ENCODE measurements around the gene AIG1.

Gene AIG1

DNA sequence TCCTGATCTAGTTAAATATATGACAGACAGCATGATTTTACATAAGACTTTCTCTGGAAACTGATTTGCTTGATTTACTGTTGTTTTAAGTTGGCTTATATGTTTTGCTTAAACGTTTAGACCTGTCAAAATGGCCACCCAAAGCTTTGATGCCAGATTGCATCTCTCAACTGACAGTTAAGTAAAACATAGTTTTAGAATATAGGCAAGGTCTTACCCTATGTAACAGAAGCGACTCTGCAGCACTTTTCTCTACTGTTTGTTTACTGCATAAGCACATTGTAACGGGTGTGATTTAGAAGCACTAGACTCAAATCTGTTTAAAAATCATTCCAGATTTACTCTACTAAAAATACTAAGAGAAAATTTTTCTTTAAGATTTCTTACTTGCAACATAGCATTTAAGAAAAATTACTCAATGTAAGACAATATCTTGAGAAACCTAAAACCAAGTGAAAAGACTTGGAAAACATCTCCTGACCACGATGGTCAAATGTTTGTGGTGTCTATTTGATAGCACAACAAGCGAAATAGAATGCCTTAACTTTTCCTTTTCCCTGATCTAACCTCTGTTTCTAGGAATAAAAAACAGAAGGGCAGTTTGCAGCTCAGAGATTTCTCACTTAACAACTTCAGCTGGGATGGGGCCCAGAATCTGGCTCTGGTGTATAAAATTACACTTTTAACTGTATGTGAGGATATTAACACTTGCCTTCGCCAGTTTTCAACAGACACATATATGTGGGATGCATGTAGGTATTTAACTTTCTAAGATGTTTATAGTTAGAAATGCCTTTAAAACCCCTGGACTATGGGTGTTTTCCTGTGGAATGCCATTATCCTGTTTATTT, 47.4 kb downstream of the AIG1 start:
- no peak overlapping the region for H3K4me3 ChIP-seq (ENCODE audit: insufficient read depth, low read depth, low read length, poor library complexity, severe bottlenecking)
- H3K27me3 ChIP-seq (replicated peaks; ENCODE audit: control insufficient read depth, insufficient read depth, low read length, poor library complexity, severe bottlenecking) = no peaks in the 10 kb centered on the region
- no peaks in the 10 kb centered on the region for H3K4me1 ChIP-seq (ENCODE audit: control insufficient read depth, insufficient read depth, low read length, poor library complexity, severe bottlenecking)
- H3K27ac ChIP-seq (ENCODE audit: insufficient read depth, low read length, poor library complexity, severe bottlenecking) = no peak overlapping the region
- no peaks in the 10 kb centered on the region for H3K9me3 ChIP-seq (ENCODE audit: control insufficient read depth, low read length)
- no peak for DNase-seq
- no peaks in the 10 kb centered on the region for H3K36me3 ChIP-seq (ENCODE audit: control insufficient read depth, insufficient read depth, low read length)

DNA sequence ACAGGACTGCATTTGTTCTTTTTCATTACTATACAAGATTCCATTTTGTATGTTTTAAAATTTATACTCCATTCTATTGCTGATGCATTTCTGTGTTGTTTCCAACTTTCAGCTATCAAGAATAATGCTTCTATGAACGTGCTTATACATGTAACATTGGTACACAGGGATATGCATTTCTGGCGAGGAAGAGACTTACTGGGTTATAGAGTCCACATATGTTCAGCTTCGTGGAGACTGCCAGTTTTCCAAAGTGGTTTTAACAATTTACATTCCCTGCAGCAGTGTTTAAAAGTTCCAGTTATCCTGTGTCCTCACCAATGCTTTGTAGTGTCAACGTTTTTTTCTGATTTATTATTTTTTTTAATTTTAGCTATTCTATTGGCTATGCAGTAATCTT, 48.5 kb downstream of the AIG1 start:
- Histone ChIP-seq H3K36me3 (ENCODE audit: control insufficient read depth, insufficient read depth, low read length) (no peaks in the 10 kb centered on the region), H3K27ac (ENCODE audit: insufficient read depth, low read length, poor library complexity, severe bottlenecking) (no peak overlapping the region), H3K4me1 (ENCODE audit: control insufficient read depth, insufficient read depth, low read length, poor library complexity, severe bottlenecking) (no peaks in the 10 kb centered on the region), H3K9me3 (ENCODE audit: control insufficient read depth, low read length) (no peaks in the 10 kb centered on the region), H3K27me3 (replicated peaks; ENCODE audit: control insufficient read depth, insufficient read depth, low read length, poor library complexity, severe bottlenecking) (no peaks in the 10 kb centered on the region), H3K4me3 (ENCODE audit: insufficient read depth, low read depth, low read length, poor library complexity, severe bottlenecking) (no peak overlapping the region)
- DNase-seq = no peak

DNA sequence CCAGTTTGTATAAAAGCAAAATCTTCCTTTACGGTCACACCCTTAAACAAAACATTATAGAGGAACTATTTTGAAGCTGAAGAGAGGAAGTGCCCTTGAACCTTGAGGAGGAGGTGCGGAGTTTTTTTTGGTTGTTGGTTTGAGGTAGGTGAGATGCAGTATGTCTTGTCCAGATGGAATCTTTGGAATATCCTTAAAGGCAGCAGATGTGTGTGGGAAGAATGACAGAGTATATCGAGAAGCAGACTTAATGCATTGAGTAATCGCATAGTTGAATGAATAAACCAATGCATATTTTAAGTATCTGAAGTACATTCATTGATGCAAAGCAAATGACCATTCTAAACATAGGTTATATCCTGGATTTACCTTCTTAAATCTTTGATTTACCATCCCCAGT, 49.9 kb downstream of the AIG1 start:
- no peaks in the 10 kb centered on the region for H3K4me1 ChIP-seq (ENCODE audit: control insufficient read depth, insufficient read depth, low read length, poor library complexity, severe bottlenecking)
- H3K4me3 ChIP-seq (ENCODE audit: insufficient read depth, low read depth, low read length, poor library complexity, severe bottlenecking) = no peak overlapping the region
- H3K27ac ChIP-seq (ENCODE audit: insufficient read depth, low read length, poor library complexity, severe bottlenecking) = no peak overlapping the region
- H3K27me3 ChIP-seq (replicated peaks; ENCODE audit: control insufficient read depth, insufficient read depth, low read length, poor library complexity, severe bottlenecking) = no peaks in the 10 kb centered on the region
- H3K9me3 ChIP-seq (ENCODE audit: control insufficient read depth, low read length) = no peaks in the 10 kb centered on the region
- DNase-seq = no peak
- H3K36me3 ChIP-seq (ENCODE audit: control insufficient read depth, insufficient read depth, low read length) = no peaks in the 10 kb centered on the region

DNA sequence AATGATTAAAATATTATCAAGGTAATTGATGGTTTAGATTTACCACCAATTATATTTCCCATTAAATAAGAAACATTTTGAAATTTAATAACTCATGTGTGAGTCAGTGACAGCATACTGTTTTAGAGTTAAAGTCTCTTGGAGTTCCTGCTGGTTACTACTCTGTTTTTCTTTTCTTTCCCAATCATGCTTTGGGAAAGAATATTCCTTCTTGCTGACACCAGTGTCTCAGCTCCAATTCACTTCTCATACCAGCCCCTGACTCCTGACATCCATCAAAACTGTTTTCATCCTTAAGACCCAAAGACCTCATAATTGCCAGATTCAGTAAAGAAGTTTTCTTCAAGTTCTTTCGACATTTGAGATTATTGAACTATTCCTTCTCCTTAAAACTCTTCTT, 50.3 kb downstream of the AIG1 start:
- Histone ChIP-seq H3K27ac (ENCODE audit: insufficient read depth, low read length, poor library complexity, severe bottlenecking) (no peak overlapping the region), H3K9me3 (ENCODE audit: control insufficient read depth, low read length) (no peaks in the 10 kb centered on the region), H3K27me3 (replicated peaks; ENCODE audit: control insufficient read depth, insufficient read depth, low read length, poor library complexity, severe bottlenecking) (no peaks in the 10 kb centered on the region), H3K4me1 (ENCODE audit: control insufficient read depth, insufficient read depth, low read length, poor library complexity, severe bottlenecking) (no peaks in the 10 kb centered on the region), H3K36me3 (ENCODE audit: control insufficient read depth, insufficient read depth, low read length) (no peaks in the 10 kb centered on the region), H3K4me3 (ENCODE audit: insufficient read depth, low read depth, low read length, poor library complexity, severe bottlenecking) (no peak overlapping the region)
- no peak for DNase-seq

DNA sequence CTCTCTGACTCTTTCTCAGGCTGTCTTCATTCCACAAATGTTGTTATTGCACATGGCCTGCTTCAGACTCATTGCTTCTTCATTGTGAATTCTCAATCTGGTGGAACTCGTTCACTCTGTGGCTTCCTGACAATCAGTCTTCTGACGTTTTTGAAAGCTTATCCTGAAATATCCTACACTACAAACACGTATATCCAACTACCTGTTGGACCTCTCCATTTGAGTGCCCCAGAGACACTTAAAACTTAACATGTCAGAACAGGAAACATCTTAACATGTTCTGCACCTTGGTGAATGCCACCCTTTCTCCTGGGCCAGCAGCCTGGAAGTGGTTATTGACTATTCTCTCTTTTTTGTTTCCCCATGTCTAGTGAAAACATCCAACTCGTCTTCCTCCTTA, 50.8 kb downstream of the AIG1 start:
- DNase-seq = no peak
- H3K27ac ChIP-seq (ENCODE audit: insufficient read depth, low read length, poor library complexity, severe bottlenecking) = no peak overlapping the region
- H3K4me1 ChIP-seq (ENCODE audit: control insufficient read depth, insufficient read depth, low read length, poor library complexity, severe bottlenecking) = no peaks in the 10 kb centered on the region
- H3K9me3 ChIP-seq (ENCODE audit: control insufficient read depth, low read length) = no peaks in the 10 kb centered on the region
- no peaks in the 10 kb centered on the region for H3K36me3 ChIP-seq (ENCODE audit: control insufficient read depth, insufficient read depth, low read length)
- H3K4me3 ChIP-seq (ENCODE audit: insufficient read depth, low read depth, low read length, poor library complexity, severe bottlenecking) = no peak overlapping the region
- no peaks in the 10 kb centered on the region for H3K27me3 ChIP-seq (replicated peaks; ENCODE audit: control insufficient read depth, insufficient read depth, low read length, poor library complexity, severe bottlenecking)

DNA sequence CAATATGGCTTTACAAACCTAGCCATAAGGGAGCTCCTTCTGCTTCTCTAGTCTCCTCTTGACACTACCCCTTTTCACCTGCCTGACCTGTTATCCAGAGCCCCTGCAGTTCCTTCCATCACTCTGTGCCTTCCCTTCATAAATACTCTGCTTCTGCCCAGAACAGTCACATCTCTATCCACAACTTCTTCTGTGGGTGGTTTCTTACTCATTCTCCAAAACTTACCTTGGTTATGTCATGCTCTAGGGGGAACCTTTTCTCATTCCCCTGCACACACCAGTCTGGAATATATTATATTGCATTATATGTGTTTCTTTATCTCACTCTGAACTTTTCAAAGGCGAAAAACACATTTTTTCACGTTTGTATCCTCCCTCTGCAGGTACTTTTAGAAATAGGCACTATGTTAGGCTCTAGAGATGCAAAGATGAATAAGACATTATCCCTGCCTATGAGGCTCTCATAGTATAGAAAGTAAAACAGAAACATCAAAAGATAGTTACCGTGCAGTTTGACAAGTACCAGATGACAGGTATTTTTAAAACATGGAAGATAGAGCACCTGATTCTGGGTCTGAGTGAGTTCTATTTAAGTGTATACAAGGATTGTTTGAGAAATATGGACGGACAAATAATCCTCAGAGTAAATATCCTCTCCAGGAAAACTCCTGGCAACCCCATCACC, 51.5 kb downstream of the AIG1 start:
- Histone ChIP-seq H3K4me3 (ENCODE audit: insufficient read depth, low read depth, low read length, poor library complexity, severe bottlenecking) (no peak overlapping the region), H3K4me1 (ENCODE audit: control insufficient read depth, insufficient read depth, low read length, poor library complexity, severe bottlenecking) (no peaks in the 10 kb centered on the region), H3K27ac (ENCODE audit: insufficient read depth, low read length, poor library complexity, severe bottlenecking) (no peak overlapping the region), H3K9me3 (ENCODE audit: control insufficient read depth, low read length) (no peaks in the 10 kb centered on the region), H3K36me3 (ENCODE audit: control insufficient read depth, insufficient read depth, low read length) (no peaks in the 10 kb centered on the region), H3K27me3 (replicated peaks; ENCODE audit: control insufficient read depth, insufficient read depth, low read length, poor library complexity, severe bottlenecking) (no peaks in the 10 kb centered on the region)
- no peak for DNase-seq

DNA sequence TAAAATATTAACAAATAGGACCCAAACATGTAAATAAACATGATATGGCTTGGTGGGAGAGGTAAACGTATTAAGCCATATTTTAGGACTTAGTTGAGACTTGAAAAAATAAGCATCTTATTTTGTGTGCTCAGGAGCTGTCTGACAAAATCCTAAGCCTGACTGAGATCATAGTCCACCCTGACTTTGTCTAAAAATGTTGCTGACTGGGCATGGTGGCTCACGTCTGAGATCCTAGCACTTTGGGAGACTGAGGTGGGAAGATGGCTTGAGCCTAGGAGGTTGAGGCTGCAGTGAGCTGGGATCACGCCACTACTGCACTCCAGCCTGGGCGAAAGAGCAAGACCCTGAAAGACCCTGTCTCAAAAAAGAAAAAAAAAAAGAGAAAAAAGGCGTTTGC, 52.1 kb downstream of the AIG1 start:
- no peaks in the 10 kb centered on the region for H3K36me3 ChIP-seq (ENCODE audit: control insufficient read depth, insufficient read depth, low read length)
- no peaks in the 10 kb centered on the region for H3K27me3 ChIP-seq (replicated peaks; ENCODE audit: control insufficient read depth, insufficient read depth, low read length, poor library complexity, severe bottlenecking)
- no peaks in the 10 kb centered on the region for H3K4me1 ChIP-seq (ENCODE audit: control insufficient read depth, insufficient read depth, low read length, poor library complexity, severe bottlenecking)
- no peaks in the 10 kb centered on the region for H3K9me3 ChIP-seq (ENCODE audit: control insufficient read depth, low read length)
- H3K27ac ChIP-seq (ENCODE audit: insufficient read depth, low read length, poor library complexity, severe bottlenecking) = no peak overlapping the region
- DNase-seq = no peak
- no peak overlapping the region for H3K4me3 ChIP-seq (ENCODE audit: insufficient read depth, low read depth, low read length, poor library complexity, severe bottlenecking)

DNA sequence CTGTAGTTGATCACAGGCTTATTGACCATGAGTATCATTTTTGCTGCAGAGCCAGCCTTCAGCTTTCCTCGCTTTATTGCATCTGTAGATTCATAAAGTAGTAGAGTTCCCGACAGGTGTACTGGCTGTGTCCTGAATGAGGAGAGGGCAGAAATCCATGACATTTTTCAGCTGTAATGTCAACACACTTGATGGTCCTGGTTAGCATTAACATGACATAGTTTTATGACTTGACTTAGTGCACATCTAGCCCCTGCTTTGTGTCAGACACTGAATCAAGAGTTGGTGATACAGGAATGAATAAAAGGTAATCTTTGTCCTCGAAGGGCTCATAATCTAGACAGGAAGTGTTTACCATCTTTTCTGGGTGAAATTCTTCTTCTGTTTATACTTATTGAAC, 55.0 kb downstream of the AIG1 start:
- Histone ChIP-seq H3K36me3 (ENCODE audit: control insufficient read depth, insufficient read depth, low read length) (no peaks in the 10 kb centered on the region), H3K4me3 (ENCODE audit: insufficient read depth, low read depth, low read length, poor library complexity, severe bottlenecking) (no peak overlapping the region), H3K9me3 (ENCODE audit: control insufficient read depth, low read length) (no peaks in the 10 kb centered on the region), H3K27ac (ENCODE audit: insufficient read depth, low read length, poor library complexity, severe bottlenecking) (no peak overlapping the region), H3K27me3 (replicated peaks; ENCODE audit: control insufficient read depth, insufficient read depth, low read length, poor library complexity, severe bottlenecking) (no peaks in the 10 kb centered on the region), H3K4me1 (ENCODE audit: control insufficient read depth, insufficient read depth, low read length, poor library complexity, severe bottlenecking) (no peaks in the 10 kb centered on the region)
- no peak for DNase-seq

DNA sequence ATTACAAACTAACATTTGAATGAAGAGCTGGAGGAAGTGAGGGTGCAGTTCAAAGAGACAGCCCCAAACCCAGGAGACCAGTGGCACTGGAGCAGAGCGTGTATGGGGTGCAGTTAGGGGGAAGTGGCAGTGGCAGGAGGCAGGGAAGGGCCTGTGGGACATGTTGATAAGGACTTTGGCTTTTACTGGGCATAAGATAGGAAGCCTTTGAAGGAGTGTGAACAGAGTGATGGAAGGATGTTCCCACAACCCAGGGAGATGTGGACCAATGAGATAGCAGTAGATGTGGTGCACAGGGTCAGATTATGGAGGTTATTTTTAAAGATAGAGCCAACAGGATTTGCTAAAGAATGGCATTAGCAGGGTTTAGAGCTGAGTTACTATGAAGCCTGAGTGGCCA, 56.4 kb downstream of the AIG1 start:
- Histone ChIP-seq H3K9me3 (ENCODE audit: control insufficient read depth, low read length) (no peaks in the 10 kb centered on the region), H3K27me3 (replicated peaks; ENCODE audit: control insufficient read depth, insufficient read depth, low read length, poor library complexity, severe bottlenecking) (no peaks in the 10 kb centered on the region), H3K27ac (ENCODE audit: insufficient read depth, low read length, poor library complexity, severe bottlenecking) (no peak overlapping the region), H3K4me3 (ENCODE audit: insufficient read depth, low read depth, low read length, poor library complexity, severe bottlenecking) (no peak overlapping the region), H3K4me1 (ENCODE audit: control insufficient read depth, insufficient read depth, low read length, poor library complexity, severe bottlenecking) (no peaks in the 10 kb centered on the region), H3K36me3 (ENCODE audit: control insufficient read depth, insufficient read depth, low read length) (no peaks in the 10 kb centered on the region)
- DNase-seq = no peak

DNA sequence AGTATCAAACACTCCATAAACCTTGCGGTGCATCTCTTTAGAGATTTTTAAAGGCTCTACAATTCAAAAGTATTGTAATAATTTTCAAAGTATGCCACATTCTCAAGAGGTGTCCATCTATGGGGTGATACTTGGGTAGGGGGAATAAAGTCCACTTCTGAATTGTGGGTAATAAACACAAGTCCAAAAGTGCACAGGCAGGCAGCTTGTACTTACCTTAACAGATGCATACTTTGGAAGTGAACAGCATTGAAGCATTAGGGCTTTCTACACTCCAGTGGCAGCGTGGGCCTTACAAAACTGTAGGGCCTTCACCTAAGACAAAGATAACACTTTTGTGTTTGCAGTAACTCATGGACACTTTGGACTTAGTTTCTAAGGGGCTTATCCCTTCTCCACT, 58.6 kb downstream of the AIG1 start:
- H3K4me3 ChIP-seq (ENCODE audit: insufficient read depth, low read depth, low read length, poor library complexity, severe bottlenecking) = no peak overlapping the region
- no peak for DNase-seq
- no peaks in the 10 kb centered on the region for H3K27me3 ChIP-seq (replicated peaks; ENCODE audit: control insufficient read depth, insufficient read depth, low read length, poor library complexity, severe bottlenecking)
- H3K27ac ChIP-seq (ENCODE audit: insufficient read depth, low read length, poor library complexity, severe bottlenecking) = no peak overlapping the region
- no peaks in the 10 kb centered on the region for H3K4me1 ChIP-seq (ENCODE audit: control insufficient read depth, insufficient read depth, low read length, poor library complexity, severe bottlenecking)
- no peaks in the 10 kb centered on the region for H3K9me3 ChIP-seq (ENCODE audit: control insufficient read depth, low read length)
- no peaks in the 10 kb centered on the region for H3K36me3 ChIP-seq (ENCODE audit: control insufficient read depth, insufficient read depth, low read length)
